Suprapubic skin (tissue), 4 donors: ENCODE data around the gene SMG5.
A peak's percentile ranks its signal among the peaks of the same experiment; 100 is the strongest.

Experiments
- EP300 ChIP-seq: sonication (generic); formaldehyde crosslinking; IDR thresholded peaks from one replicate; pipeline ENCODE4 v1.6.1; 2017; ENCODE audit warnings: antibody characterized with exemption
- POLR2A ChIP-seq, 2 donors: fragments of 450-650 bp; IDR thresholded peaks; one replicate each; pipeline ENCODE4 v1.6.1; 2017; ENCODE audit warnings: antibody characterized with exemption in 2 of 2, mild to moderate bottlenecking in 2 of 2, moderate library complexity in 2 of 2
- POLR2AphosphoS5 ChIP-seq, 3 donors: sonication (generic); formaldehyde crosslinking; IDR thresholded peaks; one replicate each; pipeline ENCODE4 v1.6.1; 2017; ENCODE audit warnings: antibody characterized with exemption in 3 of 3
- TF ChIP-seq, protein P1 (sequence below), 2 donors: fragments of 200-600 bp in 1 of 2; fragments of 450-650 bp in 1 of 2; sonication (generic) in 1 of 2; IDR thresholded peaks; one replicate each; pipeline ENCODE4 v1.5.1; 2016 to 2019; ENCODE audit warnings: antibody characterized with exemption in 2 of 2, mild to moderate bottlenecking in 1 of 2, moderate library complexity in 1 of 2

DNA sequence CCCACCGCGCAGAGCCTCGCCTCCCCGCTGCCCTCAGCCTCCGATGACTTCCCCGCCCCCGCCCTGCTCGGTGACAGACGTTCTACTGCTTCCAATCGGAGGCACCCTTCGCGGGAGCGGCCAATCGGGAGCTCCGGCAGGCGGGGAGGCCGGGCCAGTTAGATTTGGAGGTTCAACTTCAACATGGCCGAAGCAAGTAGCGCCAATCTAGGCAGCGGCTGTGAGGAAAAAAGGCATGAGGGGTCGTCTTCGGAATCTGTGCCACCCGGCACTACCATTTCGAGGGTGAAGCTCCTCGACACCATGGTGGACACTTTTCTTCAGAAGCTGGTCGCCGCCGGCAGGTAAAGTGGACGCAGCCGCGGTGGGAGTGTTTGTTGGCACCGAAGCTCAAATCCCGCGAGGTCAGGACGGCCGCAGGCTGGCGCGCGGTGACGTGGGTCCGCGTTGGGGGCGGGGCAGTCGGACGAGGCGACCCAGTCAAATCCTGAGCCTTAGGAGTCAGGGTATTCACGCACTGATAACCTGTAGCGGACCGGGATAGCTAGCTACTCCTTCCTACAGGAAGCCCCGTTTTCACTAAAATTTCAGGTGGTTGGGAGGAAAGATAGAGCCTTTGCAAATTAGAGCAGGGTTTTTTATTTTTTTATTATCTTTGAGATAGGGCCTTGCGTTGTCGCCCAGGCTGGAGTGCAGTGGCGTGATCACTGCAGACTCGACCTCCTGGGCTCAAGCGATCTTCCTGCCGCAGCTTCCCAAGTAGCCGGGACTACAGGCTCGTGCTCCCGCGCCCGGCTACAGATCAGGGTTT, 69.6 kb downstream of the SMG5 start, which contains the start of gene PMF1:
- peak; percentile 52 to 82 for TF ChIP-seq POLR2A (IDR thresholded peaks at IDR 0.05)
- TF ChIP-seq, protein P1, sequence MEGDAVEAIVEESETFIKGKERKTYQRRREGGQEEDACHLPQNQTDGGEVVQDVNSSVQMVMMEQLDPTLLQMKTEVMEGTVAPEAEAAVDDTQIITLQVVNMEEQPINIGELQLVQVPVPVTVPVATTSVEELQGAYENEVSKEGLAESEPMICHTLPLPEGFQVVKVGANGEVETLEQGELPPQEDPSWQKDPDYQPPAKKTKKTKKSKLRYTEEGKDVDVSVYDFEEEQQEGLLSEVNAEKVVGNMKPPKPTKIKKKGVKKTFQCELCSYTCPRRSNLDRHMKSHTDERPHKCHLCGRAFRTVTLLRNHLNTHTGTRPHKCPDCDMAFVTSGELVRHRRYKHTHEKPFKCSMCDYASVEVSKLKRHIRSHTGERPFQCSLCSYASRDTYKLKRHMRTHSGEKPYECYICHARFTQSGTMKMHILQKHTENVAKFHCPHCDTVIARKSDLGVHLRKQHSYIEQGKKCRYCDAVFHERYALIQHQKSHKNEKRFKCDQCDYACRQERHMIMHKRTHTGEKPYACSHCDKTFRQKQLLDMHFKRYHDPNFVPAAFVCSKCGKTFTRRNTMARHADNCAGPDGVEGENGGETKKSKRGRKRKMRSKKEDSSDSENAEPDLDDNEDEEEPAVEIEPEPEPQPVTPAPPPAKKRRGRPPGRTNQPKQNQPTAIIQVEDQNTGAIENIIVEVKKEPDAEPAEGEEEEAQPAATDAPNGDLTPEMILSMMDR (IDR thresholded peaks at IDR 0.05): no peak
- peak; percentile 70 to 98 (median 93) for TF ChIP-seq POLR2AphosphoS5 (IDR thresholded peaks at IDR 0.05)
- TF ChIP-seq EP300: no peak
